AG10803 (cell line): ENCODE measurements around the gene ATP2B2.

Source experiments
- DNase-seq: peaks from one replicate; pipeline ENCODE4 v3.0.0; 2010; ENCODE audit warnings: low read depth
- H3K4me3 ChIP-seq: 2 replicates; pipeline ENCODE4 v1.5.1; 2011; ENCODE audit warnings: mild to moderate bottlenecking, low read length, control low read depth
- TF ChIP-seq, protein P1 (sequence below): conservative IDR thresholded peaks from 2 replicates; pipeline ENCODE4 v1.5.1; 2011; ENCODE audit warnings: mild to moderate bottlenecking, low read length, control low read depth, inconsistent platforms

The ATP2B2 gene

DNA sequence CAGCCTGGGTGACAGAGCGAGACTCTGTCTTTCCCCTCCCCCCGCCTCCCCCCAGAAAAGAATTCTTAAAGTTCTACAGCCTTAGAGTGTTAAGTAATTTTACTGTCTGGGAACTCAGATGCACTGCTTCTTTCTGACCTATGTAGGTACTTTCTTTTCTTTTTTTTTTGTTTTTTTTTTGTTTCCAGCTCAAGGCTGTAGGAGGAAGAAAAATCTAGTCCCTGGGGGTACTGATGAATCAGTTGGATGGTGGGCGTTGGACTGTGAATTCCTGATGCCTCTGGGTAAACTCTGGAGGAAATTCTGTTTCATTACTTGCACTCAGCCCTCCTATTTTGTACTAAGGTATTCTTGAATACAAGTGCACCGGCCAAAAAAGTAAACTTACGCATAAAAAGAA, 223.4 kb downstream of the ATP2B2 start:
- TF ChIP-seq, protein P1, sequence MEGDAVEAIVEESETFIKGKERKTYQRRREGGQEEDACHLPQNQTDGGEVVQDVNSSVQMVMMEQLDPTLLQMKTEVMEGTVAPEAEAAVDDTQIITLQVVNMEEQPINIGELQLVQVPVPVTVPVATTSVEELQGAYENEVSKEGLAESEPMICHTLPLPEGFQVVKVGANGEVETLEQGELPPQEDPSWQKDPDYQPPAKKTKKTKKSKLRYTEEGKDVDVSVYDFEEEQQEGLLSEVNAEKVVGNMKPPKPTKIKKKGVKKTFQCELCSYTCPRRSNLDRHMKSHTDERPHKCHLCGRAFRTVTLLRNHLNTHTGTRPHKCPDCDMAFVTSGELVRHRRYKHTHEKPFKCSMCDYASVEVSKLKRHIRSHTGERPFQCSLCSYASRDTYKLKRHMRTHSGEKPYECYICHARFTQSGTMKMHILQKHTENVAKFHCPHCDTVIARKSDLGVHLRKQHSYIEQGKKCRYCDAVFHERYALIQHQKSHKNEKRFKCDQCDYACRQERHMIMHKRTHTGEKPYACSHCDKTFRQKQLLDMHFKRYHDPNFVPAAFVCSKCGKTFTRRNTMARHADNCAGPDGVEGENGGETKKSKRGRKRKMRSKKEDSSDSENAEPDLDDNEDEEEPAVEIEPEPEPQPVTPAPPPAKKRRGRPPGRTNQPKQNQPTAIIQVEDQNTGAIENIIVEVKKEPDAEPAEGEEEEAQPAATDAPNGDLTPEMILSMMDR = no peak
- no peak overlapping the region for H3K4me3 ChIP-seq
- DNase-seq = peak; percentile 14

DNA sequence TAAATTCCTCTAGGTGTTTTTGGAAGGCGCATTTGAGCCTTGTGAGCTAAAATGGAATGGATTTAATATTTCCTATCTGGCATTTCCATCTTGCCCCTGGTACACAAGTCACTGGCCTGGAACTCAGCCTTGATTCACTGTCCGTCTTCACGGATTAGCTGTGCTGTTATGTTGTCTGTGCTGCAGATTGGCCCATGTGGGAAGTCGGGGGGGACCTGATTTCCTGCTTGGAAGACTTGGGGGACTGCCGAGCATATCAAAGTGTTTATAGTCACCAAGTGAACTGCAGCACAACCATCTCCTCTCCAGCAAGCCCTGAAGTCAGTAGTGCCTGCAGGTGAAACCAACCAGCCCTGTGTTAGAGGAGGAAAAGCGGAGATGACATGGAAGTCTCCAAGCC, 224.8 kb downstream of the ATP2B2 start:
- H3K4me3 ChIP-seq = no peak overlapping the region
- TF ChIP-seq, protein P1 = no peak
- no peak for DNase-seq

DNA sequence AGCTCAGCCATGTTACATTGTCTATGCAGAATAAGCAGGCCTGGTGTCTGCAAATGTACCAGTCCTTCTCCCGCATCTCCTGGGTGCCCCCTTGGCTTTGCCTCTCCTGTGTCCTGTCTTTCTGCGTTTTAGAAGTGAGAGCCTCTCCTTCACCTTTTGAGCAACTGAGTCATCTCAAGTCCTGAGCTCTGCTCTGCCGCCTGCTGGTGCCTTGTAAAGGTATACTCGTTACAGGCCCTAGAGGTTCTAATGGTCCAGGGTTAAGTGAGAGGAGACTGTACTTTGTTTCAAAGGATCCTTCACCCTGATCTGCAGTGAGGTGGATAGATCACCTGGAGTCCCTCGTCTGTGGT, 225.2 kb downstream of the ATP2B2 start:
- H3K4me3 ChIP-seq = no peak overlapping the region
- DNase-seq = no peak
- TF ChIP-seq, protein P1 = no peak

DNA sequence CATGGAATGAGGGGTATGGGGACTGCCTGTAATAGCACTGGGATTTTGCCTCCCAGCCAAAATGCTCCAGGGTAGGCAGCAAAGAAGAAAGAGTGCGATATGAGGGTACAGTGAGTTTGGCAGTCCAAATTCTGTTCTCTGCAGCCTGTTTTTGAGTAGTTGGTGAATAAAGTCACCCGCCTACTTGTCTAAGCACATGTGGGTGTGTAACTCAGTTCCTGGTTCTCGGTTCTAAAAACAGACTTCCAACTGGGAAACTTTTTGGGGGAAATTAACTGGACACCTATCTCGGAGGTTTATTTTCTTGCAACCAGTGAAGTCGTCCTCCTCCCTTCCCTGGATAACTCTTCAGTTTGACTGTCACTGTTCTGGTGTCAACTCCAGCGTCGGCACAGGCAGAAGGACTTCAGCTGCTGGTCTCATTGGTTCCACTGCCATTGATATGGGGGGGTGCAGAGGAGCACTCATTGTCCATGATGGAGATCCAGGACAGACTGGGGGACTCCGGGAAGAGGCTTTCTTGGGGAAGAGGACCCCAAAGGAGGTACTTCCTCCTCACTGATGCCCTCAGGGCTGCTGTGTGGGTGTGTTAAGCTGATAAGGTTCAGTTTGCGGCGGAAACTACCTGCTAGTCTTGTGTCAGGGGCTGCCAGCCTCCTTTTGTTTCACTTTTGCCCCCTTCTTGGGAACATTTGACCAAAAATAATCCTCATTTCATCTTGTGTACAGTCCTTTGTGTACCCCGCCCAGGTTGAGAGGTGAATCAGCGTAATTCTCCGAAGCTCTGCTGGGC, 225.8 kb downstream of the ATP2B2 start:
- DNase-seq = no peak
- no peak overlapping the region for H3K4me3 ChIP-seq
- TF ChIP-seq, protein P1 = no peak

DNA sequence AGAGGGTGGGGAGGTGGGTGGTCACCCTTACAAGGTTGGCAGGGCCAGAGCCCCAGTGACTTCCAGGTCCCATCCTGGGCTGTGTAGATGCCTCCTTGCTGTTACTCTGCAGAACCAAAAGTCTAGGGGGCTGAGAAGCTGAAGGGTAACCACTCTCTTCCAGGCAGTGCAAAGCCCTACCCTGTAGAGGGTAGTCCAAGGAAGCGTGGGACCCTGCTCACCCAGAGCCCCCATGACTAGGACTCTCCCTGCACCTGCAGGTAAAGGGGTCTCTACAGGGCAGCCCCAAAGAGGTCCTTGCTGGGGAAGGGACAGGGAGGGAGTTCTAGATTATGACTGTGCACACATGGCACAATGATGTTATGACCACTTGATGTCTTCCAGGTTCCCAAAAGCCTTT, 226.9 kb downstream of the ATP2B2 start:
- H3K4me3 ChIP-seq = no peak overlapping the region
- no peak for DNase-seq
- TF ChIP-seq, protein P1 = no peak

DNA sequence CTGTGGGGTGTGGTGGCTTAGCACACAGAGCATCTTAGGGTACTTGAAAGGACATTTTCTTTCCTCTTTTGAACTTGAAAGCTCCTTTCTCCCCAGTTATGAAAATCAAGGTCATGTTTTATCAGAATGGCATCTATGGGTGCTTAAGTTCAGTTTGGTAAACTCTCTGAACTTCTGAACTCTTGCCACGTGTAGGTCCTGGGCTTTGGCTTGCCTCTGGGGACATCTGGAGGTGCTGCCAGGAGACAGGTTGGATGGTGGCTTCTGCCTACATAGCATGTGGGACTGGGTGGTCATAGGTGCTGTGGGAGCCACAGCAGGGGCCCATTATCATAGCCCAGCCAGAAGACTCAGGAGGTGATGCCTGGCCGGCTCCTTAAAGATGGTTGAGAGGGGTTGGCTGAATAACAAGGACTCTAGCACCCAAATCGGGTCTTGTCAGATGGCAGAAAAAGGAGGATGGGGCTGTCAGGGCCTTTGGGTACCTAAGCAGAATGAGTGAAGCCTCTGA, 228.2 kb downstream of the ATP2B2 start:
- H3K4me3 ChIP-seq = no peak overlapping the region
- no peak for DNase-seq
- TF ChIP-seq, protein P1 = no peak

DNA sequence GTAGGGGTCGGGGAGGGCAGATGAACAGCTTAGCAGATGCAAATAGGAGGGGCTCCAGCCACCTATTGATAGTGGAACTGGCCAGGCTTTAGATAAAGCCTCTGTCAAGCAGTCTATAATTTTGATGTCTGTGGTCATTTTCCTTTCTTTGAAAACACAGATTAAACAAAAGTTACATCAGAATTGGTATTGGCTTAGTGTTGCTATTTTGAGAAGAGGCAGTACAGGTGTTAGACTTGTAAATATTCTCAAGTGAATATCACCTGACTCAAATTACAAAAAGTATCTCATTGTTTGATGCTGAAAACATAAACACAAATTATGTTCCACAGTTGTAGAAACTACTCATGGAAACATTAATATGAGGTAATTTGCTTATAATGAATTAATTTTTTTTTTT, 230.8 kb downstream of the ATP2B2 start:
- DNase-seq = no peak
- TF ChIP-seq, protein P1 = no peak
- H3K4me3 ChIP-seq = no peak overlapping the region
